Thyroid gland (tissue), 4 donors: Measurements from ENCODE around the gene MAPK6. TPM values are rescaled to one million over a fixed set of nuclear protein-coding genes. Genes with fewer than 3 reads are reported as not detected.

Source experiments
- DNase-seq, 2 donors: peaks; one replicate each; pipeline ENCODE4 v3.0.0-alpha.2; 2019
- H3K27ac ChIP-seq, 3 donors: fragments of 200-600 bp; sonication (generic); 1 replicate in 2 of 3; 2 replicates in 1 of 3; pipeline ENCODE4 v1.5.1; 2016 to 2019; ENCODE audit warnings: mild to moderate bottlenecking in 1 of 3, moderate library complexity in 1 of 3
- H3K27me3 ChIP-seq: fragments of 200-600 bp; sonication (generic); one replicate; pipeline ENCODE4 v1.5.1; 2019
- H3K36me3 ChIP-seq, 2 donors: fragments of 200-600 bp; sonication (generic); one replicate each; pipeline ENCODE4 v1.5.1; 2016 to 2019
- H3K4me1 ChIP-seq, 2 donors: fragments of 200-600 bp; sonication (generic); one replicate each; pipeline ENCODE4 v1.5.1; 2017 to 2019
- H3K4me3 ChIP-seq, 3 donors: fragments of 200-600 bp; sonication (generic); replicated peaks in 1 of 3; 1 replicate in 2 of 3; 2 replicates in 1 of 3; pipeline ENCODE4 v1.5.1; 2016; ENCODE audit warnings: mild to moderate bottlenecking in 1 of 3
- H3K9me3 ChIP-seq: fragments of 200-600 bp; sonication (generic); one replicate; pipeline ENCODE4 v1.5.1; 2017
- POLR2A ChIP-seq, 2 donors: fragments of 450-650 bp; IDR thresholded peaks; one replicate each; pipeline ENCODE4 v1.6.1; 2017; ENCODE audit warnings: antibody characterized with exemption in 2 of 2, mild to moderate bottlenecking in 2 of 2, moderate library complexity in 1 of 2
- WGBS, 2 donors: methylation state at CpG; one replicate each; pipeline ENCODE4 v1.1.5; 2017; 5-methylcytosine and 5-hydroxymethylcytosine counted together
- intact Hi-C: fragments of 100-400 bp; cut with DNase I; formaldehyde crosslinking; loops from one replicate; pipeline ENCODE4 v1.15.1; 2023
- total RNA-seq, 4 donors: library from RNA; depleted of rRNA; stranded (reverse); fragments of >200 nt; gene quantifications; one replicate each; pipeline ENCODE4 v1.2.3, GENCODE V29; 2016
- TF ChIP-seq, protein P1 (sequence below), 6 experiments: fragments of 200-600 bp in 3 of 6; fragments of 450-650 bp in 3 of 6; sonication (generic) in 3 of 6; IDR thresholded peaks; one replicate each; pipeline ENCODE4 v1.5.1; 2016 to 2019; ENCODE audit warnings: antibody characterized with exemption in 6 of 6, mild to moderate bottlenecking in 2 of 6, inconsistent platforms in 1 of 6, moderate library complexity in 1 of 6

The MAPK6 gene
- 10 to 100 TPM; 27.3 to 61.3 (median 30.9) TPM for total RNA-seq

GRCh38 chr15:52018693-52019393 is at the start of gene MAPK6:
TSS of gene MAPK6 (plus strand) at chr15:52019219. CDS start at chr15:52046461, 27,242 bp downstream.
- intact Hi-C loops = no loop called here
- DNase-seq = peak; percentile 93 to 94
- Histone ChIP-seq H3K4me3 (peak within 1 kb of the TSS in 2 of 3 donors; percentile 32 to 68), H3K36me3 (no peaks in the 10 kb centered on the region), H3K9me3 (no peaks in the 10 kb centered on the region), H3K4me1 (peaks cover 13 to 20% of the 10 kb centered on the region in 2 donors), H3K27me3 (no peaks in the 10 kb centered on the region), H3K27ac (peak within 1 kb of the TSS; percentile 91 to 97 (median 96))
- WGBS, 2 donors = 32 to 39% methylated on average over 8 to 11 of the region's 59 CpGs
- peak; percentile 50 to 98 for TF ChIP-seq POLR2A (IDR thresholded peaks at IDR 0.05)
- TF ChIP-seq, protein P1, sequence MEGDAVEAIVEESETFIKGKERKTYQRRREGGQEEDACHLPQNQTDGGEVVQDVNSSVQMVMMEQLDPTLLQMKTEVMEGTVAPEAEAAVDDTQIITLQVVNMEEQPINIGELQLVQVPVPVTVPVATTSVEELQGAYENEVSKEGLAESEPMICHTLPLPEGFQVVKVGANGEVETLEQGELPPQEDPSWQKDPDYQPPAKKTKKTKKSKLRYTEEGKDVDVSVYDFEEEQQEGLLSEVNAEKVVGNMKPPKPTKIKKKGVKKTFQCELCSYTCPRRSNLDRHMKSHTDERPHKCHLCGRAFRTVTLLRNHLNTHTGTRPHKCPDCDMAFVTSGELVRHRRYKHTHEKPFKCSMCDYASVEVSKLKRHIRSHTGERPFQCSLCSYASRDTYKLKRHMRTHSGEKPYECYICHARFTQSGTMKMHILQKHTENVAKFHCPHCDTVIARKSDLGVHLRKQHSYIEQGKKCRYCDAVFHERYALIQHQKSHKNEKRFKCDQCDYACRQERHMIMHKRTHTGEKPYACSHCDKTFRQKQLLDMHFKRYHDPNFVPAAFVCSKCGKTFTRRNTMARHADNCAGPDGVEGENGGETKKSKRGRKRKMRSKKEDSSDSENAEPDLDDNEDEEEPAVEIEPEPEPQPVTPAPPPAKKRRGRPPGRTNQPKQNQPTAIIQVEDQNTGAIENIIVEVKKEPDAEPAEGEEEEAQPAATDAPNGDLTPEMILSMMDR (IDR thresholded peaks at IDR 0.05) = peak in 1 of 6 experiments; percentile 14

DNA sequence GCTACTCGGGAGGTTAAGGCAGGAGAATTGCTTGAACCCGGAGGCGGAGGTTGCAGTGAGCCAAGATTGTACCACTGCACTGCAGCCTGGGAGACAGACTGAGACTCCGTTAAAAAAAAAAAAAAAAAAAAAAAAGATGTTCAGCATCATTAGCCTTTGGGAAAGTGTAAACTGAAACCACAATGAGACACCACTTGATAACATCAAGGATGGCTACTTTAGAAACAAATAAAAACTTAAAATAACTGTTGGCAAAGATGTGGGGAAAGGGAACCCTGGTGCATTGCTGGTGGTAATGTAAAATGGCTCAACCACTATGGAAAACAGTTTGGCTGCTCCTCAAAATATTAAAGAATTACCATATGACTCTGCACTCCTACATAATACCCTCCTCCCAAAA is 49.3 kb upstream of the MAPK6 start:
- H3K4me3 ChIP-seq = no peak overlapping the region
- DNase-seq = no peak
- intact Hi-C loops = loop anchor here (2.0 to 10.0 kb wide), 2 partner anchors 49 to 65 kb away; no protein-coding TSS in a partner anchor
- H3K27ac ChIP-seq = no peak overlapping the region
- H3K9me3 ChIP-seq = no peaks in the 10 kb centered on the region
- TF ChIP-seq, protein P1 (IDR thresholded peaks at IDR 0.05) = no peak
- TF ChIP-seq POLR2A (IDR thresholded peaks at IDR 0.05) = no peak
- no peaks in the 10 kb centered on the region for H3K27me3 ChIP-seq
- no peaks in the 10 kb centered on the region for H3K36me3 ChIP-seq
- peaks cover 9 to 12% of the 10 kb centered on the region in 2 donors for H3K4me1 ChIP-seq
- 69 to 72% methylated on average over 4 of the region's 4 CpGs for WGBS, 2 donors

DNA sequence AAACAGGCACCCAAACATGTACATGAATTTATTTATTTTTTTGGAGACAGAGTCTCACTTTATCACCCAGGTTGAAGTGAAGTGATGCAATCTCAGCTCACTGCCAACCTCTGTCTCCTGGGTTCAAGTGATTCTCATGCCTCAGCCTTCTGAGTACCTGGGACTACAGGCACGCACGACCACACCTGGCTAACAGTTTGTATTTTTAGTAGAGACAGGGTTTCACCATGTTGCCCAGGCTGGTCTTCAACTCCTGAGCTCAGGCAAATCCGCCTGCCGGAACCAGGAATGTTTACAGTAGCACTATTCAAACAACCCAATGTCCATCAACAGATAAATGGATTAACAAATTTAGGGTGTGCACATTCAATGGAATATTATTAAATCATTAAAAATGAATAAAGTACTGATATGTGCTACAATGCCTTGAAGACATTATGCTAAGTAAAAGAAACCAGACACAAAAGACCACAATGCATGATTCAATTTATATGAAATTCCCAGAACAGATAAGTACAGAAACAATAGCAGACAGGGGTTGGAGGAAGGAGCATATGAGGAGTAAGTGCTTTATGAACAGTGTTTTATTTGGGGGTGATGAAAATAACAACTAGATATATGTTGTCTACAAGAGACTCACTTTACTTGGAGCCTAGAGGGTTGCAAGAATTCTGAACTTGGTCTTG is 48.7 kb upstream of the MAPK6 start:
- 31 to 45% methylated on average over 4 of the region's 4 CpGs for WGBS, 2 donors
- peak; percentile 13 to 52 for DNase-seq
- TF ChIP-seq, protein P1 (IDR thresholded peaks at IDR 0.05) = no peak
- TF ChIP-seq POLR2A (IDR thresholded peaks at IDR 0.05) = no peak
- H3K27me3 ChIP-seq = no peaks in the 10 kb centered on the region
- H3K9me3 ChIP-seq = no peaks in the 10 kb centered on the region
- H3K36me3 ChIP-seq = no peaks in the 10 kb centered on the region
- peaks cover 9 to 12% of the 10 kb centered on the region in 2 donors for H3K4me1 ChIP-seq
- no peak overlapping the region for H3K27ac ChIP-seq
- intact Hi-C loops = loop anchor here (10.0 kb wide), 1 partner anchor 65 kb away; no protein-coding TSS in a partner anchor
- H3K4me3 ChIP-seq = no peak overlapping the region

DNA sequence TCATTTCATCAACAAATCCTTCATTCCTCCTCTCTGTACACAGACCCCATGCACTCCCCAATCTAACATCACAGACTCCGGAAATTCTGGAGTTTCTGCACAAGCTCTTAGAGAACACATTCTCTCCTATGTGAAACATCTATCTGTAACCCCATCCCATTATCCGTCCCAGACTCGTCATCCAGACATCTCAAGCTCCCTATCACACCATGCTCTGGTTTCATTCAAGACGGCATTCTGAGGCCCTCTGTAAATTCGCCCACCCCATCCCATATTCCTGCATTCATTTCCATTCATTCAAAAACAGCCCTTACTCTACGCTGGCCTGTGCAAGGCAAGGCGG is 48.0 kb upstream of the MAPK6 start:
- intact Hi-C loops = loop anchor here (10.0 kb wide), 1 partner anchor 64 kb away; no protein-coding TSS in a partner anchor
- H3K27ac ChIP-seq = peak overlapping the region in 2 of 3 donors; percentile 77 to 92

More for the DNA sequence above, 48.0 kb upstream of the MAPK6 start:
- Histone ChIP-seq H3K9me3 (no peaks in the 10 kb centered on the region), H3K36me3 (no peaks in the 10 kb centered on the region), H3K4me3 (peak overlapping the region; percentile 59 to 68 (median 67)), H3K27me3 (no peaks in the 10 kb centered on the region), H3K4me1 (peaks cover 9 to 12% of the 10 kb centered on the region in 2 donors)
- TF ChIP-seq, protein P1 (IDR thresholded peaks at IDR 0.05) = no peak
- no peak for TF ChIP-seq POLR2A (IDR thresholded peaks at IDR 0.05)
- no peak for DNase-seq
- WGBS, 2 donors = 1 to 2% methylated on average over 7 of the region's 7 CpGs
